HG02763 (cell line): ENCODE measurements around the gene DYDC2.
"Not testable (repeated sequence)": the region's sequence is repeated elsewhere in the genome, so short reads cannot be mapped to it uniquely, and the experiment has no call there.

Experiments used
- ATAC-seq: cut with Tn5 transposase; IDR thresholded peaks from one replicate; pipeline ENCODE4 v1.9.1; 2021; ENCODE audit warnings: mild to moderate bottlenecking, moderate library complexity; ENCODE audit not compliant: unreplicated experiment

Gene DYDC2

GRCh38 chr10:80412486-80412885 lies 55.9 kb downstream of the DYDC2 start:
- ATAC-seq: no peak

GRCh38 chr10:80413271-80413996 lies 56.9 kb downstream of the DYDC2 start:
- ATAC-seq: no peak

- no peak for ATAC-seq
Observed at GRCh38 chr10:80414142-80414895, 57.7 kb downstream of the DYDC2 start.

GRCh38 chr10:80415734-80416478 lies 59.3 kb downstream of the DYDC2 start:
- ATAC-seq: no peak

GRCh38 chr10:80416479-80417098 lies 60.0 kb downstream of the DYDC2 start:
- no peak for ATAC-seq

GRCh38 chr10:80417256-80417655 lies 60.7 kb downstream of the DYDC2 start:
- not testable (repeated sequence) for ATAC-seq
